Progenitor cell of endocrine pancreas (in vitro differentiated cells): Measurements from ENCODE around the gene PACS1. TPM values are rescaled to one million over a fixed set of nuclear protein-coding genes. Genes with fewer than 3 reads are reported as not detected.

ENCODE experiments used
- DNase-seq: peaks from one replicate; pipeline ENCODE4 v3.0.0; 2021; ENCODE audit warnings: low spot score; ENCODE audit not compliant: unreplicated experiment
- H3K27ac Mint-ChIP-seq: 2 replicates; pipeline ENCODE4 v1.8.0; 2021; ENCODE audit warnings: mild to moderate bottlenecking, moderate library complexity, mixed read lengths
- H3K27me3 Mint-ChIP-seq: 2 replicates; pipeline ENCODE4 v1.8.0; 2021; ENCODE audit warnings: mixed read lengths
- H3K36me3 Mint-ChIP-seq: 2 replicates; pipeline ENCODE4 v1.8.0; 2022; ENCODE audit warnings: mixed read lengths; ENCODE audit not compliant: insufficient read depth
- H3K4me1 Mint-ChIP-seq: 2 replicates; pipeline ENCODE4 v1.8.0; 2021; ENCODE audit warnings: low read depth, mixed read lengths
- H3K4me3 Mint-ChIP-seq: 2 replicates; pipeline ENCODE4 v1.8.0; 2021; ENCODE audit warnings: low read depth, mild to moderate bottlenecking, moderate library complexity, mixed read lengths
- H3K9me3 Mint-ChIP-seq: 2 replicates; pipeline ENCODE4 v1.8.0; 2021; ENCODE audit warnings: low read depth, mixed read lengths
- CTCF ChIP-seq: fragments of 200-600 bp; sonication (generic); IDR thresholded peaks from one replicate; pipeline ENCODE4 v1.5.0; 2021; ENCODE audit warnings: antibody characterized with exemption, mild to moderate bottlenecking; ENCODE audit not compliant: unreplicated experiment
- total RNA-seq: library from RNA; stranded (reverse); gene quantifications from 2 replicates; pipeline ENCODE4 v1.2.1, GENCODE V29; 2021

Gene PACS1
- total RNA-seq, 1 donor from 2014 or later, result 72.3 TPM

DNA sequence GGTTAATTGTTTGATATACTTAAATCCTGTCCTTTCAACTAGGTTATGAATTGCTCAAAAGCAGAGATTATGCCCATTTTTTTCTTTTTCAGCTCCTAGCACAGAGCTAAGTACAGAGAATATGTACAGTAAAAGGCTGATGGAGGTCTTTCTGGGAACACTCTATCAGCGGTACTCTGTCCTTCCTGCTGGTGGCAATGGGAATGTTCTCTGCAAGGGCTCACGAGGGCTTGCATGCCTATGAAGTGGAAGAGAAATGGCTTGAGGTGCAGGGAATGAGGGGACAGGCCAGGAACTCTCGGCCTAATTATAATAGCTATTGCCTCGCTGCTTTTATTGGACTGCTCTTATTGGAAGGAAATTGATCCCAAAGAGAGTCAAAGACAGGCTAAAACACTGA is 114.7 kb downstream of the PACS1 start:
- TF ChIP-seq CTCF, result no peak
- Mint-ChIP-seq H3K36me3 (peaks cover 5% of the 10 kb centered on the region), H3K27me3 (no peaks in the 10 kb centered on the region), H3K4me1 (peaks cover 11% of the 10 kb centered on the region), H3K4me3 (no peak overlapping the region), H3K27ac (no peak overlapping the region), H3K9me3 (peaks cover 9% of the 10 kb centered on the region)
- no peak for DNase-seq

GRCh38 chr11:66186470-66186869 is 116.4 kb downstream of the PACS1 start:
- Mint-ChIP-seq H3K4me3 (no peak overlapping the region), H3K9me3 (peaks cover 9% of the 10 kb centered on the region), H3K4me1 (peaks cover 10% of the 10 kb centered on the region), H3K27me3 (no peaks in the 10 kb centered on the region), H3K36me3 (peaks cover 5% of the 10 kb centered on the region), H3K27ac (no peak overlapping the region)
- DNase-seq, result no peak
- no peak for TF ChIP-seq CTCF

DNA sequence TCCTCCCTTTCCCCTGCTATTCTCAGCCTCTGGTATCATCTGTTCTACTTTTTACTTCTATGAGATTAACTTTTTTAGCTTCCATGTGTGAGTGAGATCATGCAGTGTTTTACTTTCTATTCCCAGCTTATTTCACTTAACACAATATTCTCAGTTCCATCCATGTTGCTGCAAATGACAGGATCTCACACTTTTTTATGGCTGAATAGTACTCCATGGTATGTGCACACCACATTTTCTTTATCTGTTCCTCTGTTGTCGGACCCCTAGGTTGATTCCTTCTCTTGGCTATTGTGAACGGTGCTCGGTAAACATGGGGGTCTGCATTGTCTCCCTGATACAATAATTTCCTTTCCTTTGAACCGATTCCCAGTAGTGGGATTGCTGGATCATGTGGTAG is 117.4 kb downstream of the PACS1 start:
- H3K4me1 Mint-ChIP-seq, result peaks cover 5% of the 10 kb centered on the region
- no peaks in the 10 kb centered on the region for H3K27me3 Mint-ChIP-seq
- peaks cover 9% of the 10 kb centered on the region for H3K9me3 Mint-ChIP-seq
- no peak overlapping the region for H3K27ac Mint-ChIP-seq
- no peak overlapping the region for H3K4me3 Mint-ChIP-seq
- DNase-seq, result no peak
- no peak for TF ChIP-seq CTCF
- H3K36me3 Mint-ChIP-seq, result peaks cover 5% of the 10 kb centered on the region

GRCh38 chr11:66188580-66188979 is 118.5 kb downstream of the PACS1 start:
- no peak for TF ChIP-seq CTCF
- Mint-ChIP-seq H3K27ac (no peak overlapping the region), H3K4me1 (peaks cover 5% of the 10 kb centered on the region), H3K4me3 (no peak overlapping the region), H3K9me3 (peaks cover 9% of the 10 kb centered on the region), H3K36me3 (peaks cover 5% of the 10 kb centered on the region), H3K27me3 (no peaks in the 10 kb centered on the region)
- no peak for DNase-seq

- peak overlapping the region; percentile 12 for H3K27ac Mint-ChIP-seq
- H3K27me3 Mint-ChIP-seq, result no peaks in the 10 kb centered on the region
- H3K4me3 Mint-ChIP-seq, result no peak overlapping the region
- peaks cover 7% of the 10 kb centered on the region for H3K36me3 Mint-ChIP-seq
- no peak for TF ChIP-seq CTCF
- peaks cover 9% of the 10 kb centered on the region for H3K9me3 Mint-ChIP-seq
- peaks cover 5% of the 10 kb centered on the region for H3K4me1 Mint-ChIP-seq
- DNase-seq, result no peak
Observed at GRCh38 chr11:66189031-66189745, 119.1 kb downstream of the PACS1 start.
